Osteoblast (primary cell): Measurements from ENCODE around the gene POU2F3. TPM values are rescaled to one million over a fixed set of nuclear protein-coding genes. Genes with fewer than 3 reads are reported as not detected.

ENCODE experiments used
- DNase-seq: peaks from one replicate; pipeline ENCODE4 v3.0.0; 2011; ENCODE audit warnings: low spot score, mixed read lengths; ENCODE audit not compliant: insufficient read length; ENCODE audit errors: missing footprints
- H2AFZ ChIP-seq: 2 replicates; pipeline ENCODE4 v1.6.0; 2011; ENCODE audit warnings: mild to moderate bottlenecking, low read length
- H3K27ac ChIP-seq: 2 replicates; pipeline ENCODE4 v1.5.1; 2011; ENCODE audit warnings: mild to moderate bottlenecking, low read depth, low read length, moderate library complexity
- H3K27me3 ChIP-seq: 2 replicates; pipeline ENCODE4 v1.6.0; 2012; ENCODE audit warnings: mild to moderate bottlenecking, control low read depth, inconsistent platforms, low read length, moderate library complexity; ENCODE audit not compliant: insufficient read depth
- H3K36me3 ChIP-seq: 2 replicates; pipeline ENCODE4 v1.5.1; 2011; ENCODE audit warnings: mild to moderate bottlenecking, low read length, control low read depth, moderate library complexity; ENCODE audit not compliant: insufficient read depth
- H3K4me1 ChIP-seq: 2 replicates; pipeline ENCODE4 v1.5.1; 2011; ENCODE audit warnings: mild to moderate bottlenecking, low read length, control low read depth, moderate library complexity; ENCODE audit not compliant: insufficient read depth
- H3K4me2 ChIP-seq: 2 replicates; pipeline ENCODE4 v1.6.0; 2011; ENCODE audit warnings: mild to moderate bottlenecking, low read length; ENCODE audit not compliant: insufficient read depth
- H3K4me3 ChIP-seq: fragments of 200-600 bp; sonication (generic); 3 replicates; pipeline ENCODE4 v1.5.1; 2012; ENCODE audit warnings: mild to moderate bottlenecking, low read length, inconsistent platforms; ENCODE audit not compliant: insufficient read depth
- H3K79me2 ChIP-seq: 2 replicates; pipeline ENCODE4 v1.6.0; 2012; ENCODE audit warnings: mild to moderate bottlenecking, low read length, control low read depth, inconsistent platforms; ENCODE audit not compliant: insufficient read depth
- H3K9me3 ChIP-seq: 2 replicates; pipeline ENCODE4 v1.5.1; 2011; ENCODE audit warnings: low read depth, low read length, control low read depth
- H4K20me1 ChIP-seq: 2 replicates; pipeline ENCODE4 v1.6.0; 2012; ENCODE audit warnings: mild to moderate bottlenecking, low read length, control low read depth; ENCODE audit not compliant: insufficient read depth
- total RNA-seq: library from RNA; depleted of rRNA; stranded (reverse); fragments of >200 nt; gene quantifications from 2 replicates; pipeline ENCODE4 v1.2.3, GENCODE V29; 2012
- TF ChIP-seq, protein P1 (sequence below): IDR thresholded peaks from 2 replicates; pipeline ENCODE4 v1.5.1; 2011; ENCODE audit warnings: mild to moderate bottlenecking, low read depth, low read length, moderate library complexity; ENCODE audit errors: extremely low read depth

The POU2F3 gene
- total RNA-seq, 1 donor, result under 0.01 TPM

DNA sequence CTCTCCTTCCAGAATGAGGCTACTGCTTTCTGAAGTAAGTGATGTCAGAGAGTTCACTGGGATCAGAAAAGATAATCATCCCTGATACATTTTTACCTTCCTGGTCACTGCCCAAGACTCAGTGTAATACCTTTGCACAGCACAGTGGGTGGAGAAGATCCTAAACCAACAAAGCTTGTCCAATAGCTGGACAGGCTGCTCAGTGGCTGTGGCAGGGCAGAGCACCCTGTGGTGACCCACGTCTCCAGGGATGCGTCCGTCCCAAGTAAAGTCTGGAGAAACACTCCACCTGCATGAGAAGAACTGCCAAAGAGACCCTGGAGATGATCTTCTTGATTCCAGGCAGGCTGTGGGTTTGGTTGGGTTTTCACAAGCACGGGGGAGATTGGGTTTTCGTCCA lies 54.2 kb downstream of the POU2F3 start:
- no peaks in the 10 kb centered on the region for H3K4me1 ChIP-seq
- no peak for DNase-seq
- H3K4me2 ChIP-seq, result no peak overlapping the region
- H3K27ac ChIP-seq, result no peak overlapping the region
- no peak overlapping the region for H3K4me3 ChIP-seq
- no peak overlapping the region for H2AFZ ChIP-seq
- no peaks in the 10 kb centered on the region for H4K20me1 ChIP-seq
- H3K79me2 ChIP-seq, result no peaks in the 10 kb centered on the region
- TF ChIP-seq, protein P1, sequence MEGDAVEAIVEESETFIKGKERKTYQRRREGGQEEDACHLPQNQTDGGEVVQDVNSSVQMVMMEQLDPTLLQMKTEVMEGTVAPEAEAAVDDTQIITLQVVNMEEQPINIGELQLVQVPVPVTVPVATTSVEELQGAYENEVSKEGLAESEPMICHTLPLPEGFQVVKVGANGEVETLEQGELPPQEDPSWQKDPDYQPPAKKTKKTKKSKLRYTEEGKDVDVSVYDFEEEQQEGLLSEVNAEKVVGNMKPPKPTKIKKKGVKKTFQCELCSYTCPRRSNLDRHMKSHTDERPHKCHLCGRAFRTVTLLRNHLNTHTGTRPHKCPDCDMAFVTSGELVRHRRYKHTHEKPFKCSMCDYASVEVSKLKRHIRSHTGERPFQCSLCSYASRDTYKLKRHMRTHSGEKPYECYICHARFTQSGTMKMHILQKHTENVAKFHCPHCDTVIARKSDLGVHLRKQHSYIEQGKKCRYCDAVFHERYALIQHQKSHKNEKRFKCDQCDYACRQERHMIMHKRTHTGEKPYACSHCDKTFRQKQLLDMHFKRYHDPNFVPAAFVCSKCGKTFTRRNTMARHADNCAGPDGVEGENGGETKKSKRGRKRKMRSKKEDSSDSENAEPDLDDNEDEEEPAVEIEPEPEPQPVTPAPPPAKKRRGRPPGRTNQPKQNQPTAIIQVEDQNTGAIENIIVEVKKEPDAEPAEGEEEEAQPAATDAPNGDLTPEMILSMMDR, result no peak
- peaks cover 78% of the 10 kb centered on the region for H3K27me3 ChIP-seq
- H3K36me3 ChIP-seq, result no peaks in the 10 kb centered on the region
- no peaks in the 10 kb centered on the region for H3K9me3 ChIP-seq

DNA sequence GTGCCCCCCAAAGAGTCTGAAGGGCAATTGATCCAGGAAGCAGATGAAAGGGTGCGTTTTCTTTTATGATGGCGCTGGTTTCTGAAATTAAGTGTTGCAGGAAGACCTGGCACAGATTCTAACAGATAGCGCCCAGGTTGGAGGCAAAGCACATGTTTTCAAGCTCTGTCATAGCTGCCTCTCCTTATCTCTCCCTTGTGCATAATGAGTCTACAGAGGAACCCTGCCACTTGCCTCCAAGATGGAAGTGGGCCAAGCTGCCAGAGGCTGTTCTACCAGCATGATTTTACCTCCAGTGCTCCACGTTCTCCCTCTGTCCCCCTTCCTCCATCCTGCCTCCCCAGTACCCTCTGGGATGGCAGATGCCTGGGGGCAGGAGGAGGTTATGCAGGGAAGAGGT lies 55.2 kb downstream of the POU2F3 start:
- no peaks in the 10 kb centered on the region for H3K9me3 ChIP-seq
- TF ChIP-seq, protein P1, result no peak
- H4K20me1 ChIP-seq, result no peaks in the 10 kb centered on the region
- no peaks in the 10 kb centered on the region for H3K79me2 ChIP-seq
- no peaks in the 10 kb centered on the region for H3K36me3 ChIP-seq
- no peak overlapping the region for H3K27ac ChIP-seq
- H2AFZ ChIP-seq, result no peak overlapping the region
- H3K4me2 ChIP-seq, result no peak overlapping the region
- peaks cover 78% of the 10 kb centered on the region for H3K27me3 ChIP-seq
- no peaks in the 10 kb centered on the region for H3K4me1 ChIP-seq
- no peak for DNase-seq
- H3K4me3 ChIP-seq, result no peak overlapping the region

DNA sequence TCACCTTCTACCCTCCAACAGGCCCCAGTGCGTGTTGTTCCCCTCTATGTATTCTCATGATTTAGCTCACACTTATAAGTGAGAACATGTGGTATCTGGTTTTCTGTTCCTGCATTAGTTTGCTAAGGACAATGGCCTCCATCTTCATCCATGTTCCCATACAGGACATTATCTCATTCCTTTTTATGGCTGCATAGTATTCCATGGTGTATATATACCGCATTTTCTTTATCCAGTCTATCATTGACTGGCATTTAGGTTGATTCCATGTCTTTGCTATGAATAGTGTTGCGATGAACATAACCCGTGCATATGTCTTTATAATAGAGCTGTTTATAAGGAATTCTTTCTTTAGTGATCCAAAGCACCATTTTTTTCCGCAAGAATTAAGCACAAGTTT lies 56.6 kb downstream of the POU2F3 start:
- no peaks in the 10 kb centered on the region for H4K20me1 ChIP-seq
- H3K36me3 ChIP-seq, result no peaks in the 10 kb centered on the region
- H3K4me2 ChIP-seq, result no peak overlapping the region
- no peaks in the 10 kb centered on the region for H3K4me1 ChIP-seq
- H3K9me3 ChIP-seq, result no peaks in the 10 kb centered on the region
- H3K27ac ChIP-seq, result no peak overlapping the region
- no peak overlapping the region for H2AFZ ChIP-seq
- no peaks in the 10 kb centered on the region for H3K79me2 ChIP-seq
- H3K27me3 ChIP-seq, result peaks cover 78% of the 10 kb centered on the region
- H3K4me3 ChIP-seq, result no peak overlapping the region
- TF ChIP-seq, protein P1, result no peak
- DNase-seq, result no peak

DNA sequence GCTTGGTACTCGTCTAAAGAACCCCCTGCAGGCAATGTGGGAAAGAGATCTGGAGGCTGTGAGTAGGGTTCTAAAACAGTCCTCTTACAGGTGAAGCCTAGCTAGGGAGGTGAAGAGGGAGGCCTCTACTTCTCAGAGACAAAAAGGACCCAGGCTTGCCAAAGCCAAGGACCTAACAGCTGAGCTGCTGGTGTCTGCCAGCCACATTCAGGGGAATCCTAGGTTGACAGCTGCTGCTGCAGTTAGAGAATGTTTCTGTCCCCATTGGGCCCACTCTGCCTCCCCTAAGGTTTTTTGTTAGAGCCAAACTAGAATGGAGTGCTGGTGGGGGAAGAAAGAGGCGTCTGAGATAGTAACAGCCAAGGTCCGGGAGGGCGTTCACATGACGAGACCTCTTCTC lies 58.5 kb downstream of the POU2F3 start:
- H3K4me1 ChIP-seq, result no peaks in the 10 kb centered on the region
- H3K4me2 ChIP-seq, result no peak overlapping the region
- TF ChIP-seq, protein P1, result no peak
- H3K4me3 ChIP-seq, result no peak overlapping the region
- H3K9me3 ChIP-seq, result no peaks in the 10 kb centered on the region
- no peaks in the 10 kb centered on the region for H3K79me2 ChIP-seq
- H3K27ac ChIP-seq, result no peak overlapping the region
- H2AFZ ChIP-seq, result no peak overlapping the region
- H4K20me1 ChIP-seq, result no peaks in the 10 kb centered on the region
- no peaks in the 10 kb centered on the region for H3K36me3 ChIP-seq
- peaks cover 77% of the 10 kb centered on the region for H3K27me3 ChIP-seq
- DNase-seq, result no peak
